CD8-positive, alpha-beta memory T cell (primary cell): ENCODE data around the gene SPARCL1. TPM values are rescaled to one million over a fixed set of nuclear protein-coding genes. Genes with fewer than 3 reads are reported as not detected.
"Not testable (repeated sequence)": the region's sequence is repeated elsewhere in the genome, so short reads cannot be mapped to it uniquely, and the experiment has no call there.

Source experiments
- CTCF ChIA-PET: fragments of 350-600 bp; sonication (Branson Sonifier 250); formaldehyde crosslinking; loops from one replicate; lab custom pipeline; 2021; ENCODE audit warnings: antibody characterized with exemption; lab: Charles Lee
- POLR2A ChIA-PET: fragments of 350-600 bp; sonication (Branson Sonifier 250); formaldehyde crosslinking; loops from one replicate; lab custom pipeline; 2021; ENCODE audit warnings: antibody characterized with exemption; lab: Charles Lee
- DNase-seq, 5 donors: peaks; one replicate each; pipeline versions ENCODE4 v3.0.0 to v3.0.0-alpha.2; 2020 to 2022; ENCODE audit warnings: mixed read lengths in 1 of 5
- H3K27ac ChIP-seq: one replicate; pipeline ENCODE4 v1.7.0; 2013; ENCODE audit warnings: low read depth, mild to moderate bottlenecking, low read length, moderate library complexity
- H3K27me3 ChIP-seq: 2 replicates; pipeline ENCODE4 v1.7.0; 2013; ENCODE audit warnings: low read length, mild to moderate bottlenecking; ENCODE audit not compliant: insufficient read depth, poor library complexity, severe bottlenecking
- H3K36me3 ChIP-seq: 2 replicates; pipeline ENCODE4 v1.7.0; 2013; ENCODE audit warnings: mild to moderate bottlenecking, low read length, moderate library complexity; ENCODE audit not compliant: insufficient read depth
- H3K4me1 ChIP-seq: 2 replicates; pipeline ENCODE4 v1.7.0; 2013; ENCODE audit warnings: mild to moderate bottlenecking, low read length, moderate library complexity; ENCODE audit not compliant: insufficient read depth
- H3K4me3 ChIP-seq: 2 replicates; pipeline ENCODE4 v1.7.0; 2013; ENCODE audit warnings: mild to moderate bottlenecking, low read length
- H3K9me3 ChIP-seq: 2 replicates; pipeline ENCODE4 v1.7.0; 2013; ENCODE audit warnings: mild to moderate bottlenecking, low read length
- H3K27ac Mint-ChIP-seq, 8 donors: one replicate each; pipeline ENCODE4 v1.8.0; 2020 to 2021; ENCODE audit warnings: mixed read lengths in 8 of 8, mild to moderate bottlenecking in 6 of 8, inconsistent platforms in 3 of 8, moderate library complexity in 3 of 8
- H3K27me3 Mint-ChIP-seq, 2 donors: one replicate each; pipeline ENCODE4 v1.8.0; 2020 to 2021; ENCODE audit warnings: mixed read lengths in 2 of 2, mild to moderate bottlenecking in 1 of 2, moderate library complexity in 1 of 2
- H3K36me3 Mint-ChIP-seq, 3 donors: one replicate each; pipeline ENCODE4 v1.8.0; 2020 to 2021; ENCODE audit warnings: mixed read lengths in 3 of 3, inconsistent platforms in 1 of 3, mild to moderate bottlenecking in 1 of 3
- H3K4me1 Mint-ChIP-seq, 3 donors: one replicate each; pipeline ENCODE4 v1.8.0; 2020 to 2021; ENCODE audit warnings: mixed read lengths in 3 of 3, inconsistent platforms in 1 of 3, mild to moderate bottlenecking in 1 of 3
- H3K4me3 Mint-ChIP-seq, 7 donors: one replicate each; pipeline ENCODE4 v1.8.0; 2020 to 2021; ENCODE audit warnings: mixed read lengths in 7 of 7, mild to moderate bottlenecking in 6 of 7, moderate library complexity in 4 of 7, inconsistent platforms in 2 of 7
- H3K9me3 Mint-ChIP-seq, 5 donors: one replicate each; pipeline ENCODE4 v1.8.0; 2020 to 2022; ENCODE audit warnings: mixed read lengths in 5 of 5, mild to moderate bottlenecking in 3 of 5, moderate library complexity in 2 of 5, inconsistent platforms in 1 of 5
- polyA plus RNA-seq: library from polyadenylated mRNA; unstranded; fragments of 300-500 nt; fragmentation: Illumina TruSeq; gene quantifications from one replicate; pipeline ENCODE4 v1.2.3, GENCODE V29; 2021
- total RNA-seq, 2 experiments: library from RNA; stranded (reverse); gene quantifications; one replicate each; pipeline ENCODE4 v1.2.3, GENCODE V29; 2021

The SPARCL1 gene
- total and polyA plus RNA-seq, 3 experiments from 2014 or later: not detected

- H3K27ac ChIP-seq: no peak overlapping the region
- H3K9me3 Mint-ChIP-seq: peaks cover 0 to 1% (median 0%) of the 10 kb centered on the region in 5 donors
- no peaks in the 10 kb centered on the region for H3K4me1 ChIP-seq
- no peak overlapping the region for H3K27ac Mint-ChIP-seq
- no peak for DNase-seq
- peaks cover 0 to under 1% of the 10 kb centered on the region in 2 donors for H3K27me3 Mint-ChIP-seq
- ChIA-PET POLR2A (no interaction called here), CTCF (no interaction called here)
- H3K36me3 Mint-ChIP-seq: peaks cover 0 to 17% (median 0%) of the 10 kb centered on the region in 3 donors
- no peaks in the 10 kb centered on the region for H3K9me3 ChIP-seq
- H3K4me3 Mint-ChIP-seq: no peak overlapping the region
- H3K4me1 Mint-ChIP-seq: peaks cover 0 to 12% (median 8%) of the 10 kb centered on the region in 3 donors
- no peaks in the 10 kb centered on the region for H3K36me3 ChIP-seq
- H3K4me3 ChIP-seq: no peak overlapping the region
- no peaks in the 10 kb centered on the region for H3K27me3 ChIP-seq
Observed at GRCh38 chr4:87493115-87493514, 36.1 kb downstream of the SPARCL1 start.

DNA sequence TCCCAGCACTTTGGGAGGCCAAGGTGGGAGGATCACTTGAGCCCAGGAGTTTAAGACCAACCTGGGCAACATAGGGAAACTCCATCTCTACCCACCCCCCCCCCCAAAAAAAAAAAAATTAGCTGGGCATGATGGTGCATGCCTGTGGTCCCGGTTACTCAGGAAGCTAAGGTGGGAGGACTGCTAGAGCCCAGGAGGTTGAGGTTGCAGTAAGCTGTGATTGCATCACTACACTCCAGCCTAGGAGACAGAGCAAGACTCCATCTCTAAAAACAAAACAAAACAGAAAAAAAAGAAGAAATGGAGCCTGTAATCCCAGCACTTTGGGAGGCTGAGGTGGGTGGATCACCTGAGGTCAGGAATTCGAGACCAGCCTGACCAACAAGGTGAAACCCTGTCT, 37.3 kb downstream of the SPARCL1 start:
- H3K9me3 Mint-ChIP-seq, H3K4me1 ChIP-seq, H3K27ac ChIP-seq, POLR2A ChIA-PET, DNase-seq, H3K4me3 ChIP-seq, CTCF ChIA-PET, H3K4me3 Mint-ChIP-seq, H3K27me3 ChIP-seq, H3K36me3 ChIP-seq, H3K9me3 ChIP-seq, H3K4me1 Mint-ChIP-seq, H3K27me3 Mint-ChIP-seq: not testable (repeated sequence)
- Mint-ChIP-seq H3K36me3 (peaks cover 0 to 18% (median 0%) of the 10 kb centered on the region in 3 donors), H3K27ac (peak overlapping the region in 1 of 8 donors; percentile 34)

DNA sequence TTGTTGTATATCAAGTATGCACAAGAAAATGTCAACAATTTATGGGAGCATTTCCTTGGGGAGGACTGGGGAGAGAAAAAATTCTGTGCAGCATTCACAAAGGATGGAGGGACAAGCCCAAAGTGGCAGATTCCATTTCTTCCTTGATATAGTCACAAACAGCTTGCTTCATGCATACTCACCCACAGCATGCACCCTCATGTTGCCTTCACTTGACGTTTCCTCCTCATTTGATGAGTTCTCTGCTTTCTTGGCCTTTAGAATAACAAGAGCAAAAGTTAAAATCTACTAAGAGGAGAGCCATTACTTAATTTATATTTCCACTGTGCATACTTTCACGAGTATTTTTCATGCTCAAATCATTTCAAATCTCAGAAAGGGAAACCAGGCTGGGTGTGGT, 37.7 kb downstream of the SPARCL1 start:
- DNase-seq: no peak
- Mint-ChIP-seq H3K36me3 (peaks cover 0 to 18% (median 0%) of the 10 kb centered on the region in 3 donors), H3K4me3 (no peak overlapping the region), H3K9me3 (peaks cover 0 to 2% (median 0%) of the 10 kb centered on the region in 5 donors), H3K27ac (no peak overlapping the region), H3K27me3 (peaks cover 0 to 2% of the 10 kb centered on the region in 2 donors), H3K4me1 (peaks cover 0 to 7% (median 5%) of the 10 kb centered on the region in 3 donors)
- ChIA-PET POLR2A (no interaction called here), CTCF (no interaction called here)
- Histone ChIP-seq H3K27me3 (no peaks in the 10 kb centered on the region), H3K27ac (no peak overlapping the region), H3K4me1 (no peaks in the 10 kb centered on the region), H3K9me3 (no peaks in the 10 kb centered on the region), H3K36me3 (no peaks in the 10 kb centered on the region), H3K4me3 (no peak overlapping the region)

GRCh38 chr4:87490664-87491369, 38.4 kb downstream of the SPARCL1 start:
- Histone ChIP-seq H3K36me3 (no peaks in the 10 kb centered on the region), H3K27me3 (no peaks in the 10 kb centered on the region), H3K4me1 (no peaks in the 10 kb centered on the region), H3K4me3 (no peak overlapping the region), H3K27ac (no peak overlapping the region), H3K9me3 (no peaks in the 10 kb centered on the region)
- DNase-seq: no peak
- no peak overlapping the region for H3K4me3 Mint-ChIP-seq
- H3K27ac Mint-ChIP-seq: no peak overlapping the region
- ChIA-PET CTCF (no interaction called here), POLR2A (no interaction called here)
- H3K4me1 Mint-ChIP-seq: peaks cover 0 to 7% (median 5%) of the 10 kb centered on the region in 3 donors
- peaks cover 0 to 23% (median 0%) of the 10 kb centered on the region in 3 donors for H3K36me3 Mint-ChIP-seq
- H3K9me3 Mint-ChIP-seq: peaks cover 0 to 4% (median 0%) of the 10 kb centered on the region in 5 donors
- H3K27me3 Mint-ChIP-seq: peaks cover 0 to 2% of the 10 kb centered on the region in 2 donors

DNA sequence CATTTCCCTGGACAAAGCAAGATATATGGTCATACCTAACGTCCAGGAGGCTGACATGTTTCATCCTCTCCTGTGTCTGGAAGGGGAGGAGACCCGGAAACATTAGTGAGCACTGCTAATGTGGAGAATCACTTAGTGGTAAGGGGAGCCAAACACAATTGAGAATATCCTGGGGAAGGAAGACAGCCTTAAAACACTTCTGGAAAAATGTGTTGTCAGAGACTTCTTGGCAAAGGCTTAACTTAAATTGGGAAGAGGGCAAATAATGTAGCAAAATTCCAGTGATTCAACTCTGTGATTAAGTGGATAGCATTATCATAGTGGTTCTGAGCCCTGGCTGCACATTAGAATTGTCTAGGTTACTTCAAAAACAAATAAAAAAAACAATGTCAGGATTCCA, 39.5 kb downstream of the SPARCL1 start:
- no peaks in the 10 kb centered on the region for H3K4me1 ChIP-seq
- CTCF ChIA-PET: interaction anchor here (1.1 kb wide), 1 partner anchor 114 kb away, joined by 3 read pairs; no protein-coding TSS in a partner anchor

GRCh38 chr4:87488666-87489065, 40.5 kb downstream of the SPARCL1 start:
- DNase-seq: not testable (repeated sequence)

More for the DNA sequence above, 39.5 kb downstream of the SPARCL1 start:
- no peak overlapping the region for H3K27ac ChIP-seq
- no peaks in the 10 kb centered on the region for H3K27me3 ChIP-seq
- H3K27ac Mint-ChIP-seq: no peak overlapping the region
- DNase-seq: no peak
- H3K4me3 ChIP-seq: no peak overlapping the region
- H3K4me1 Mint-ChIP-seq: peaks cover 0 to 7% (median 5%) of the 10 kb centered on the region in 3 donors
- H3K9me3 ChIP-seq: no peaks in the 10 kb centered on the region
- peaks cover 0 to 2% of the 10 kb centered on the region in 2 donors for H3K27me3 Mint-ChIP-seq
- POLR2A ChIA-PET: no interaction called here
- H3K36me3 Mint-ChIP-seq: peaks cover 0 to 26% (median 0%) of the 10 kb centered on the region in 3 donors
- H3K9me3 Mint-ChIP-seq: peaks cover 0 to 5% (median 0%) of the 10 kb centered on the region in 5 donors
- H3K36me3 ChIP-seq: no peaks in the 10 kb centered on the region
- H3K4me3 Mint-ChIP-seq: no peak overlapping the region

GRCh38 chr4:87483247-87483646, 45.9 kb downstream of the SPARCL1 start:
- H3K4me3 ChIP-seq, CTCF ChIA-PET, POLR2A ChIA-PET, H3K36me3 ChIP-seq, H3K27me3 Mint-ChIP-seq, H3K4me3 Mint-ChIP-seq, H3K4me1 ChIP-seq, H3K9me3 ChIP-seq, H3K27ac ChIP-seq, H3K4me1 Mint-ChIP-seq, H3K27me3 ChIP-seq, DNase-seq, H3K9me3 Mint-ChIP-seq, H3K27ac Mint-ChIP-seq: not testable (repeated sequence)
- peaks cover 0 to 11% (median 2%) of the 10 kb centered on the region in 3 donors for H3K36me3 Mint-ChIP-seq

More at GRCh38 chr4:87488666-87489065, 40.5 kb downstream of the SPARCL1 start:
- H3K27me3 Mint-ChIP-seq, H3K27ac ChIP-seq, POLR2A ChIA-PET, H3K4me3 Mint-ChIP-seq, H3K27me3 ChIP-seq, H3K4me1 Mint-ChIP-seq, H3K9me3 ChIP-seq, H3K9me3 Mint-ChIP-seq, H3K4me1 ChIP-seq, H3K36me3 ChIP-seq, H3K4me3 ChIP-seq, H3K27ac Mint-ChIP-seq: not testable (repeated sequence)
- CTCF ChIA-PET: interaction anchor here (1.1 kb wide), 1 partner anchor 113 kb away, joined by 3 read pairs; no protein-coding TSS in a partner anchor
- H3K36me3 Mint-ChIP-seq: peaks cover 0 to 19% (median 0%) of the 10 kb centered on the region in 3 donors

DNA sequence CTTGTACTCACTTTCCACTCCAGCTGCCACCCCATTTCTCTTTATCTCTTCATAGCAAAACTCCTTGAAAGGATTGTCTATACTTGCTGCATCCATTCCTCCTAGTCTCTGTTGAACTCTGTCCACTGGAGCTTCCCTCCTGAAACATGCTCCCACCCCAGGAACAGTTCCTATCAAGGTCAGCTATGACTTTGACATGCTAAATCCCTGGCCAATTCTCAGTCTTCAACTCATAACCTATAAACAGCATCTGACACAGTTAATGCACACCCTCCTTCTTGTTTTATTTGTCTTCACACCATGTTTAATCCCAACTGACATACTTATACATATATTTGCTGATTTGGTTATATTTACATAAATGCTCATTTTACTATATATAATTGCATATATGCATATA, 47.8 kb downstream of the SPARCL1 start:
- Mint-ChIP-seq H3K4me1 (no peaks in the 10 kb centered on the region), H3K27ac (no peak overlapping the region), H3K27me3 (peaks cover 0 to 1% of the 10 kb centered on the region in 2 donors), H3K36me3 (peaks cover 0 to 8% (median 2%) of the 10 kb centered on the region in 3 donors), H3K4me3 (no peak overlapping the region), H3K9me3 (peaks cover 0 to 5% (median 0%) of the 10 kb centered on the region in 5 donors)
- Histone ChIP-seq H3K4me3 (no peak overlapping the region), H3K4me1 (no peaks in the 10 kb centered on the region), H3K27ac (no peak overlapping the region), H3K27me3 (no peaks in the 10 kb centered on the region), H3K9me3 (no peaks in the 10 kb centered on the region), H3K36me3 (no peaks in the 10 kb centered on the region)
- no peak for DNase-seq
- ChIA-PET CTCF (interaction anchor here (1.5 to 1.8 kb wide), 2 partner anchors 10 to 106 kb away, joined by 4 to 6 read pairs; no protein-coding TSS in a partner anchor), POLR2A (no interaction called here)
